B cell (primary cell): ENCODE results near the gene SLC12A7.

ENCODE experiments used
- CTCF ChIP-seq: fragments of 200-600 bp; IDR thresholded peaks from one replicate; pipeline ENCODE4 v1.8.0; 2022; ENCODE audit warnings: antibody characterized with exemption, mild to moderate bottlenecking
- EZH2 ChIP-seq: IDR thresholded peaks from 2 replicates; pipeline ENCODE4 v1.6.1; 2012; ENCODE audit warnings: borderline replicate concordance, low read depth, mild to moderate bottlenecking, moderate library complexity, low read length; ENCODE audit not compliant: insufficient read depth, poor library complexity, severe bottlenecking

GRCh38 chr5:1105350-1106265 is 6.3 kb downstream of the SLC12A7 start:
- no peak for TF ChIP-seq CTCF
- TF ChIP-seq EZH2 = no peak
